ENCODE data around the gene NHERF2. TPM values are rescaled to one million over a fixed set of nuclear protein-coding genes. Genes with fewer than 3 reads are reported as not detected.

Gene NHERF2
- total RNA-seq, 1 donor from 2014 or later = 78.8 TPM

GRCh38 chr16:2023092-2024031, 3.3 kb upstream of the NHERF2 start:
- H3K27me3 Mint-ChIP-seq (ENCODE audit: unreplicated experiment) = peaks cover 26% of the 10 kb centered on the region
- H3K4me1 Mint-ChIP-seq (ENCODE audit: unreplicated experiment) = peaks cover 8% of the 10 kb centered on the region
- H3K9me3 Mint-ChIP-seq (ENCODE audit: unreplicated experiment) = no peaks in the 10 kb centered on the region
- peak; percentile 100 for DNase-seq (ENCODE audit: low spot score)
- H3K36me3 Mint-ChIP-seq (ENCODE audit: low read depth, unreplicated experiment) = no peaks in the 10 kb centered on the region
- no peak overlapping the region for H3K27ac Mint-ChIP-seq (ENCODE audit: unreplicated experiment)
- TF ChIP-seq, protein P1, sequence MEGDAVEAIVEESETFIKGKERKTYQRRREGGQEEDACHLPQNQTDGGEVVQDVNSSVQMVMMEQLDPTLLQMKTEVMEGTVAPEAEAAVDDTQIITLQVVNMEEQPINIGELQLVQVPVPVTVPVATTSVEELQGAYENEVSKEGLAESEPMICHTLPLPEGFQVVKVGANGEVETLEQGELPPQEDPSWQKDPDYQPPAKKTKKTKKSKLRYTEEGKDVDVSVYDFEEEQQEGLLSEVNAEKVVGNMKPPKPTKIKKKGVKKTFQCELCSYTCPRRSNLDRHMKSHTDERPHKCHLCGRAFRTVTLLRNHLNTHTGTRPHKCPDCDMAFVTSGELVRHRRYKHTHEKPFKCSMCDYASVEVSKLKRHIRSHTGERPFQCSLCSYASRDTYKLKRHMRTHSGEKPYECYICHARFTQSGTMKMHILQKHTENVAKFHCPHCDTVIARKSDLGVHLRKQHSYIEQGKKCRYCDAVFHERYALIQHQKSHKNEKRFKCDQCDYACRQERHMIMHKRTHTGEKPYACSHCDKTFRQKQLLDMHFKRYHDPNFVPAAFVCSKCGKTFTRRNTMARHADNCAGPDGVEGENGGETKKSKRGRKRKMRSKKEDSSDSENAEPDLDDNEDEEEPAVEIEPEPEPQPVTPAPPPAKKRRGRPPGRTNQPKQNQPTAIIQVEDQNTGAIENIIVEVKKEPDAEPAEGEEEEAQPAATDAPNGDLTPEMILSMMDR (IDR thresholded peaks at IDR 0.05; ENCODE audit: unreplicated experiment) = peak; percentile 98
- H3K4me3 Mint-ChIP-seq (ENCODE audit: unreplicated experiment) = peak overlapping the region; percentile 84

- no peak overlapping the region for H3K27ac Mint-ChIP-seq (ENCODE audit: unreplicated experiment)
- H3K4me1 Mint-ChIP-seq (ENCODE audit: unreplicated experiment) = peaks cover 8% of the 10 kb centered on the region
- H3K27me3 Mint-ChIP-seq (ENCODE audit: unreplicated experiment) = peaks cover 23% of the 10 kb centered on the region
- H3K36me3 Mint-ChIP-seq (ENCODE audit: low read depth, unreplicated experiment) = no peaks in the 10 kb centered on the region
- DNase-seq (ENCODE audit: low spot score) = no peak
- no peaks in the 10 kb centered on the region for H3K9me3 Mint-ChIP-seq (ENCODE audit: unreplicated experiment)
- TF ChIP-seq, protein P1 (IDR thresholded peaks at IDR 0.05; ENCODE audit: unreplicated experiment) = no peak
- peak overlapping the region; percentile 12 for H3K4me3 Mint-ChIP-seq (ENCODE audit: unreplicated experiment)
These were observed 2.7 kb upstream of the NHERF2 start for GRCh38 chr16:2024032-2024420.

DNA sequence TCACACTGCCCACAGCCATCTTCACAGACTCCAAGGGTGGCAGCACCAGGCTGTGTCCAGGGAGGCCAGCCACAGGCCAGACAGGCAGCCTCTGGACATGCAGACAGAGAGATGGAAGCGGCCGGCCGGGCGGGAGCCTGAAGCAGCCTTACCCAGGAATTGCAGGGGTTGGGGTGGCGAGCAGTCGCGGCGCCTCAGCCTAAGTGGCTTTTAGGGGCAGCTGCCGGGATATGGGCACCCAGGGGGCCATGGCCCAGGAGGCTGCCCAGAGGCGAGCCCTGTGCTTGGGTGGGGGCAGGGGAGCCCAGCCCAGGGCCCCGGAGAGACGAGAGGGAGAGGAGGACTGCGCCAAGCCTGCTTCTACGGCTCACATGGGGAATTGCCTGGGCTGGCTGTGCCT, 1.5 kb upstream of the NHERF2 start:
- Mint-ChIP-seq H3K27ac (ENCODE audit: unreplicated experiment) (no peak overlapping the region), H3K9me3 (ENCODE audit: unreplicated experiment) (no peaks in the 10 kb centered on the region), H3K27me3 (ENCODE audit: unreplicated experiment) (peaks cover 23% of the 10 kb centered on the region), H3K4me3 (ENCODE audit: unreplicated experiment) (no peak overlapping the region), H3K36me3 (ENCODE audit: low read depth, unreplicated experiment) (no peaks in the 10 kb centered on the region), H3K4me1 (ENCODE audit: unreplicated experiment) (peaks cover 8% of the 10 kb centered on the region)
- TF ChIP-seq, protein P1 (IDR thresholded peaks at IDR 0.05; ENCODE audit: unreplicated experiment) = no peak
- DNase-seq (ENCODE audit: low spot score) = no peak

DNA sequence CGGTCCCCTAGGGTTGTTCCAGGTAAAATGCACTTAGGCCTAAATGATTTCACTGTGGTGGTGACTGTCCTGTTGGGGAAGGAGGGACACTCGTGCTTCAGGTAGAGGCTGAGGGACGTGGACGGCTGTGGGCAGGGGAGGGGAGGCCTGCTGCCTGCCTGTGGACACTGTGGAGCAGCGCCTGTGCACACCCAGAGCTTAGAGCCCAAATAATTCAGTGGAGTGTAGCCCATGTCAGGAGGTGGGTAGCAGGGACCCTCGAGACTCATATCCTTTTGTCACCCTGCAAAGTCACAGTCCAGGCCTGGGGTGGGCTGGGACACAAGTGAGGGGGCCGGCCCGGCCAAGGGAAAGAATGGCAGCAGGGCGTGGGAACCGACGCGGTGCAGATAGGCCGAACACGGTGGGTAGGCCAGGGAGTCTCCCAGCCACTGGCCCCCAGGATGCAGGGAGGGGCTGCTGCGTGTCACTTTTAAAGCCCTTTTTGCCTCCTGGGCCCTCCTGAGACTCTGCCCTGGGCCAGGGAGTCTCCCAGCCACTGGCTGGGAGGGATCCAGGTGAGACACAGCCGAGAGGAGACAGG, 733 bp upstream of the NHERF2 start:
- Mint-ChIP-seq H3K27me3 (ENCODE audit: unreplicated experiment) (peaks cover 18% of the 10 kb centered on the region), H3K36me3 (ENCODE audit: low read depth, unreplicated experiment) (no peaks in the 10 kb centered on the region), H3K27ac (ENCODE audit: unreplicated experiment) (no peak overlapping the region), H3K9me3 (ENCODE audit: unreplicated experiment) (no peaks in the 10 kb centered on the region), H3K4me1 (ENCODE audit: unreplicated experiment) (peaks cover 8% of the 10 kb centered on the region), H3K4me3 (ENCODE audit: unreplicated experiment) (peak overlapping the region; percentile 47)
- no peak for DNase-seq (ENCODE audit: low spot score)
- TF ChIP-seq, protein P1 (IDR thresholded peaks at IDR 0.05; ENCODE audit: unreplicated experiment) = no peak
